MM.1S (cell line): Measurements from ENCODE around the gene ATRX.

ENCODE experiments used
- EZH2 ChIP-seq: fragments of 300-600 bp; sonication (generic); optimal IDR thresholded peaks from 2 replicates; pipeline ENCODE3; 2017; ENCODE audit warnings: low read depth, mild to moderate bottlenecking, antibody characterized with exemption, low read length, mixed read lengths
- TF ChIP-seq, protein P1 (sequence below): fragments of 300-600 bp; sonication (generic); IDR thresholded peaks from 2 replicates; pipeline ENCODE4 v1.5.1; 2016; ENCODE audit warnings: antibody characterized with exemption, low read length, mixed read lengths

DNA sequence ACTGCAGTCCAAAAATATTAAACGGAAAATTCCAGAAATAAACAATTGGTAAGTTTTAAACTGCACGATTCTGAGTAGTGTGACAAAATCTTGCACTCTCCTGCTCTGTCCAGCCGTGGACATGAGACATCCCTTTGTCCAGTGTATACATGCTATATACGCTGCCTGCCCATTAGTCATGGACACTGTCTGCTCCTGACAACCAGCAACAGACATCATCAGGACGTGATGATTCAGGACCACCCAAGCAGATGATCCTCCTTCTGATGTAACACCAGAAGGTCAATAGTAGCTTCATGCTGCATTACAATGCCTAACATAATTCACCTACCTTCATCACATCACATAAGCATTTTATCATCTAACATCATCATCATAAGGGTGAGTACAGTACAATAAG, 36.3 kb downstream of the ATRX start:
- TF ChIP-seq, protein P1, sequence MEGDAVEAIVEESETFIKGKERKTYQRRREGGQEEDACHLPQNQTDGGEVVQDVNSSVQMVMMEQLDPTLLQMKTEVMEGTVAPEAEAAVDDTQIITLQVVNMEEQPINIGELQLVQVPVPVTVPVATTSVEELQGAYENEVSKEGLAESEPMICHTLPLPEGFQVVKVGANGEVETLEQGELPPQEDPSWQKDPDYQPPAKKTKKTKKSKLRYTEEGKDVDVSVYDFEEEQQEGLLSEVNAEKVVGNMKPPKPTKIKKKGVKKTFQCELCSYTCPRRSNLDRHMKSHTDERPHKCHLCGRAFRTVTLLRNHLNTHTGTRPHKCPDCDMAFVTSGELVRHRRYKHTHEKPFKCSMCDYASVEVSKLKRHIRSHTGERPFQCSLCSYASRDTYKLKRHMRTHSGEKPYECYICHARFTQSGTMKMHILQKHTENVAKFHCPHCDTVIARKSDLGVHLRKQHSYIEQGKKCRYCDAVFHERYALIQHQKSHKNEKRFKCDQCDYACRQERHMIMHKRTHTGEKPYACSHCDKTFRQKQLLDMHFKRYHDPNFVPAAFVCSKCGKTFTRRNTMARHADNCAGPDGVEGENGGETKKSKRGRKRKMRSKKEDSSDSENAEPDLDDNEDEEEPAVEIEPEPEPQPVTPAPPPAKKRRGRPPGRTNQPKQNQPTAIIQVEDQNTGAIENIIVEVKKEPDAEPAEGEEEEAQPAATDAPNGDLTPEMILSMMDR = no peak
- TF ChIP-seq EZH2 = no peak
